B cell (primary cell): ENCODE data around the gene LIMS4.
"Not testable (repeated sequence)": the region's sequence is repeated elsewhere in the genome, so short reads cannot be mapped to it uniquely, and the experiment has no call there.

Source experiments
- EZH2 ChIP-seq: IDR thresholded peaks from 2 replicates; pipeline ENCODE4 v1.6.1; 2012; ENCODE audit warnings: borderline replicate concordance, low read depth, mild to moderate bottlenecking, moderate library complexity, low read length; ENCODE audit not compliant: insufficient read depth, poor library complexity, severe bottlenecking
- TF ChIP-seq, protein P1 (sequence below): fragments of 200-600 bp; IDR thresholded peaks from one replicate; pipeline ENCODE4 v1.8.0; 2022; ENCODE audit warnings: antibody characterized with exemption, mild to moderate bottlenecking

DNA sequence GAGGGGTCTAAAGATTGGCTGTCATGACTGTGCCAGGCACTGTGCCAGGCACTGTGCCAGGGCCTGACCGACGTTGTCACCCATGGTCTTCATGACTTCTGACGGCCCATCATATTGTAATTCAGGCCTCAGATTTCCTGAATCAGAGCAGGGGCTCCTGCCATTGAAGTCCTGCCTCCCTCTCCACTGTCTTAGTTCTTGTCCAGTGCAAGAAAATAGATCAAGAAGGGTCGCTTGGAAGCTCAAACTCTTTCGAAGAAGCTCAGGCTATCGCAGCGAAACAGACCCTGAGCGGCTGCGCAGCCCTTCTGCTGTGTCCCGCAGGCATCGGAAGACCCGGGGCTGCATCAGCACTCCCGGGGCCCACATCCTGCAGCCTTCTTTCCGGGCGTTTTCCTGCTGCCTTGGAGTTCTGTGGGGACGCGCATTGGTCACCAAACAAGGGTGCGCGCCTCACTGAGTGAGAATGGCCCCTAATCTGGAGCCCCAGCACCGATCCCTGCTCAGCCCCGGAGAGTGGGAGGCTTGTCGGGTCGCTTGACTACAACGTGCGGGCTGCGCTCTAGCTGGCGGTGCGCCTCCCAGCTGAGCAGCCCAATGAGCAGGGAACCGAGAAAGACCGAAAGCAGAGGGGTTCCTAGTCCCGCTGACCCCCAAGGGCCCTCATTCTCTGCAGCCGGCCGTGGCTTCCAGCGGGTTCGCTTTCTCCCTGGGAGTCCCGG lies 49.6 kb downstream of the LIMS4 start:
- TF ChIP-seq, protein P1, sequence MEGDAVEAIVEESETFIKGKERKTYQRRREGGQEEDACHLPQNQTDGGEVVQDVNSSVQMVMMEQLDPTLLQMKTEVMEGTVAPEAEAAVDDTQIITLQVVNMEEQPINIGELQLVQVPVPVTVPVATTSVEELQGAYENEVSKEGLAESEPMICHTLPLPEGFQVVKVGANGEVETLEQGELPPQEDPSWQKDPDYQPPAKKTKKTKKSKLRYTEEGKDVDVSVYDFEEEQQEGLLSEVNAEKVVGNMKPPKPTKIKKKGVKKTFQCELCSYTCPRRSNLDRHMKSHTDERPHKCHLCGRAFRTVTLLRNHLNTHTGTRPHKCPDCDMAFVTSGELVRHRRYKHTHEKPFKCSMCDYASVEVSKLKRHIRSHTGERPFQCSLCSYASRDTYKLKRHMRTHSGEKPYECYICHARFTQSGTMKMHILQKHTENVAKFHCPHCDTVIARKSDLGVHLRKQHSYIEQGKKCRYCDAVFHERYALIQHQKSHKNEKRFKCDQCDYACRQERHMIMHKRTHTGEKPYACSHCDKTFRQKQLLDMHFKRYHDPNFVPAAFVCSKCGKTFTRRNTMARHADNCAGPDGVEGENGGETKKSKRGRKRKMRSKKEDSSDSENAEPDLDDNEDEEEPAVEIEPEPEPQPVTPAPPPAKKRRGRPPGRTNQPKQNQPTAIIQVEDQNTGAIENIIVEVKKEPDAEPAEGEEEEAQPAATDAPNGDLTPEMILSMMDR, result not testable (repeated sequence)
- TF ChIP-seq EZH2, result not testable (repeated sequence)
